NB4 (cell line): ENCODE data around the gene LDLRAD2.

ENCODE experiments used
- DNase-seq: peaks from one replicate; pipeline ENCODE4 v3.0.0; 2010; ENCODE audit warnings: low read depth
- H3K4me3 ChIP-seq: one replicate; pipeline ENCODE4 v1.5.1; 2011; ENCODE audit warnings: mild to moderate bottlenecking, low read depth, low read length, moderate library complexity
- MYC ChIP-seq: IDR thresholded peaks from 2 replicates; pipeline ENCODE4 v1.6.1; 2011; ENCODE audit warnings: low read depth, low read length
- POLR2A ChIP-seq: IDR thresholded peaks from 2 replicates; pipeline ENCODE4 v1.6.1; 2011; ENCODE audit warnings: mild to moderate bottlenecking; ENCODE audit not compliant: insufficient read length; ENCODE audit errors: extremely low read depth
- TF ChIP-seq, protein P1 (sequence below): IDR thresholded peaks from one replicate; pipeline ENCODE4 v1.5.1; 2012; ENCODE audit warnings: low read depth, low read length
- TF ChIP-seq, protein P2 (sequence below): IDR thresholded peaks from 2 replicates; pipeline ENCODE4 v1.6.1; 2011; ENCODE audit warnings: low read depth, low read length

Gene LDLRAD2

DNA sequence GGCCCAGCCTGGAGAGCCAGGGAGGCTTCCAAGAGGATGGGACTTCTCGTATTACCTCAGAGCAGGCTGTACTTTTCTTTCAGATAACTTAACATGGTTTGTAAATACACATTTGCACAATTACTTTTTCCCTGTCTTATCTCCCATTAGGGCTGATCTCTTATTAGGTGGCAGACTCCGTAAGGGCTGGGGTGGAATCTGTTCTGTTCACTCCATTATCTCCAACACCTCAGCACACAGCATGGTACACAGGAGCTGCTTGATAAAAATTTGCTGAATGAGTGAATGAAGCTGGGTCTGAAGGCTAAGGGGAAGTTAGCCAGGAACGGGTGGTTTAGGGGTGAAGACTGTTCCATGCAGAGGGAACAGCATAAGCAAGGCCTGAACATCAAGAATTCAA, 48.9 kb downstream of the LDLRAD2 start:
- TF ChIP-seq POLR2A (no peak), MYC (no peak)
- TF ChIP-seq, protein P1, sequence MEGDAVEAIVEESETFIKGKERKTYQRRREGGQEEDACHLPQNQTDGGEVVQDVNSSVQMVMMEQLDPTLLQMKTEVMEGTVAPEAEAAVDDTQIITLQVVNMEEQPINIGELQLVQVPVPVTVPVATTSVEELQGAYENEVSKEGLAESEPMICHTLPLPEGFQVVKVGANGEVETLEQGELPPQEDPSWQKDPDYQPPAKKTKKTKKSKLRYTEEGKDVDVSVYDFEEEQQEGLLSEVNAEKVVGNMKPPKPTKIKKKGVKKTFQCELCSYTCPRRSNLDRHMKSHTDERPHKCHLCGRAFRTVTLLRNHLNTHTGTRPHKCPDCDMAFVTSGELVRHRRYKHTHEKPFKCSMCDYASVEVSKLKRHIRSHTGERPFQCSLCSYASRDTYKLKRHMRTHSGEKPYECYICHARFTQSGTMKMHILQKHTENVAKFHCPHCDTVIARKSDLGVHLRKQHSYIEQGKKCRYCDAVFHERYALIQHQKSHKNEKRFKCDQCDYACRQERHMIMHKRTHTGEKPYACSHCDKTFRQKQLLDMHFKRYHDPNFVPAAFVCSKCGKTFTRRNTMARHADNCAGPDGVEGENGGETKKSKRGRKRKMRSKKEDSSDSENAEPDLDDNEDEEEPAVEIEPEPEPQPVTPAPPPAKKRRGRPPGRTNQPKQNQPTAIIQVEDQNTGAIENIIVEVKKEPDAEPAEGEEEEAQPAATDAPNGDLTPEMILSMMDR: no peak
- TF ChIP-seq, protein P2, sequence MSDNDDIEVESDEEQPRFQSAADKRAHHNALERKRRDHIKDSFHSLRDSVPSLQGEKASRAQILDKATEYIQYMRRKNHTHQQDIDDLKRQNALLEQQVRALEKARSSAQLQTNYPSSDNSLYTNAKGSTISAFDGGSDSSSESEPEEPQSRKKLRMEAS: no peak
- no peak for DNase-seq
- H3K4me3 ChIP-seq: no peak overlapping the region

- DNase-seq: no peak
These were observed 49.8 kb downstream of the LDLRAD2 start for GRCh38 chr1:21861602-21862429.

GRCh38 chr1:21863981-21864380, 51.9 kb downstream of the LDLRAD2 start:
- no peak for DNase-seq
- TF ChIP-seq POLR2A (no peak), MYC (no peak)
- TF ChIP-seq, protein P2: no peak
- TF ChIP-seq, protein P1: no peak

More at GRCh38 chr1:21861602-21862429, 49.8 kb downstream of the LDLRAD2 start:
- no peak overlapping the region for H3K4me3 ChIP-seq
- TF ChIP-seq, protein P1: no peak
- TF ChIP-seq MYC: no peak
- TF ChIP-seq POLR2A: no peak
- TF ChIP-seq, protein P2: no peak

GRCh38 chr1:21864730-21865129, 52.7 kb downstream of the LDLRAD2 start:
- no peak overlapping the region for H3K4me3 ChIP-seq
- no peak for TF ChIP-seq POLR2A
- TF ChIP-seq, protein P1: no peak
- TF ChIP-seq, protein P2: no peak
- DNase-seq: no peak

More at GRCh38 chr1:21863981-21864380, 51.9 kb downstream of the LDLRAD2 start:
- H3K4me3 ChIP-seq: no peak overlapping the region

- H3K4me3 ChIP-seq: no peak overlapping the region
- no peak for DNase-seq
- no peak for TF ChIP-seq POLR2A
- TF ChIP-seq, protein P1: no peak
These were observed 53.5 kb downstream of the LDLRAD2 start for GRCh38 chr1:21865609-21865942.
